ENCODE results near the gene SENP8.

DNA sequence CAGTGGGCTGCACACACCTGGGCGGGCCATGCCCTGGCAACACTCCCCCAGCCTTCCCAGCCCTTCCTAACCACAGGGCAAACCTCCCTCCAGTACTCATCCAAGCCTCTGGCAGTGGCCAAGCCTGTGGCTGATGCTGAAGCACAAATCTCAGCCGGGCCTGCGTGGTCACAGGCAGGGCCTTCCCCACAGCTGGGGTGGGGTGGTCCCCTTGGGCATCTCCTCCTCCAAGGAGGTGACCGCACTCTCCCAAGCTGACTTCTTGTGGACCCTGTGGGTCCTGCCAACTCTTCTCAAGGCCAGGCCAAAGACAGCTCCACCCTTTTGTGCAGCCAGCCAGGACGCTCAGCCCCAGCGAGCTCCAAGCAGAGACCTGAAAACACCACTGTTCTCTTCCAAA is 58.0 kb downstream of the SENP8 start:
- no peak for TF ChIP-seq CTCF (IDR thresholded peaks at IDR 0.05)
- TF ChIP-seq POLR2A (IDR thresholded peaks at IDR 0.05), result no peak

All from tibial nerve (tissue), 3 donors.